K562 (cell line): Measurements from ENCODE around the gene SLC1A7. TPM values are rescaled to one million over a fixed set of nuclear protein-coding genes. Genes with fewer than 3 reads are reported as not detected.

ENCODE experiments used
- ATAC-seq: fragments of 200-7000 bp; cut with Tn5 transposase; 3 replicates; pipeline ENCODE4 v1.9.1; 2020; ENCODE audit warnings: moderate library complexity
- BruUV-seq: library from RNA; stranded (reverse); fragments of 400-500 nt; replicated peaks from 2 replicates; lab custom pipeline; 2021; lab: Mats Ljungman, UMichigan
- CTCF ChIA-PET: fragments of 300-600 bp; formaldehyde crosslinking; extraction: SDS; loops from one replicate; lab custom pipeline; 2021; ENCODE audit warnings: low intra/inter-chr PET ratio; lab: Yijun Ruan, JAX
- POLR2A ChIA-PET: fragments of 300-600, 350-650 bp; sonication (Branson Sonifier 250); formaldehyde crosslinking; extraction: SDS; loops from one replicate; lab custom pipeline; 2021; ENCODE audit warnings: antibody characterized with exemption, inconsistent platforms; lab: Yijun Ruan, JAX
- DNase-seq, 4 experiments: peaks; one replicate each; pipeline versions ENCODE4 v3.0.0 to v3.0.0-alpha.2; 2011 to 2018; ENCODE audit warnings: low spot score in 3 of 4, mixed read lengths in 3 of 4; ENCODE audit errors: extremely low read depth in 1 of 4
- FAIRE-seq: peaks from 2 replicates; lab custom pipeline; 2011; peaks lifted over from hg19 to GRCh38; lab: Jason Lieb, UNC
- H2AFZ ChIP-seq: 2 replicates; pipeline ENCODE4 v1.6.0; 2011; ENCODE audit warnings: low read depth, low read length, control low read depth, inconsistent platforms
- H3K27ac ChIP-seq: fragments of 200-600 bp; 3 replicates; pipeline ENCODE4 v1.8.0; 2011; ENCODE audit warnings: low read depth, mild to moderate bottlenecking, control low read depth, inconsistent platforms, low read length, moderate library complexity, mixed read lengths; ENCODE audit errors: extremely low read depth
- H3K27me3 ChIP-seq, 2 experiments: fragments of 300-600 bp in 1 of 2; 2 replicates in 1 of 2; 3 replicates in 1 of 2; pipeline versions ENCODE4 v1.6.0 to v1.8.0; 2011; ENCODE audit warnings: inconsistent platforms in 2 of 2, low read length in 2 of 2, mild to moderate bottlenecking in 1 of 2, mixed read lengths in 1 of 2, moderate library complexity in 1 of 2; ENCODE audit not compliant: control insufficient read depth in 2 of 2, insufficient read depth in 2 of 2
- H3K36me3 ChIP-seq: fragments of 300-600 bp; 3 replicates; pipeline ENCODE4 v1.8.0; 2011; ENCODE audit warnings: mild to moderate bottlenecking, low read length, inconsistent platforms; ENCODE audit not compliant: control insufficient read depth, insufficient read depth
- H3K4me1 ChIP-seq, 2 experiments: fragments of 200-600 bp in 1 of 2; replicated peaks in 1 of 2; 2 replicates in 1 of 2; 3 replicates in 1 of 2; pipeline versions ENCODE4 v1.5.1 to v1.8.0; 2011; ENCODE audit warnings: inconsistent platforms in 2 of 2, low read length in 2 of 2, mild to moderate bottlenecking in 1 of 2, mixed read lengths in 1 of 2, moderate library complexity in 1 of 2; ENCODE audit not compliant: control insufficient read depth in 2 of 2, insufficient read depth in 2 of 2
- H3K4me2 ChIP-seq: 2 replicates; pipeline ENCODE4 v1.6.1; 2011; ENCODE audit warnings: low read length, control low read depth, inconsistent platforms, mixed read lengths; ENCODE audit not compliant: insufficient read depth
- H3K4me3 ChIP-seq: fragments of 200-600 bp; sonication (generic), shearing (Covaris generic); 2 replicates; pipeline ENCODE4 v1.5.1; 2016; ENCODE audit warnings: control low read depth, inconsistent platforms
- H3K79me2 ChIP-seq: fragments of 200-600 bp; 3 replicates; pipeline ENCODE4 v1.8.0; 2011; ENCODE audit warnings: low read length, inconsistent platforms; ENCODE audit not compliant: control insufficient read depth, insufficient read depth
- H3K9ac ChIP-seq, 2 experiments: 2 replicates each; pipeline versions ENCODE4 v1.6.0 to v1.6.1; 2011; ENCODE audit warnings: low read depth in 2 of 2, low read length in 2 of 2, control low read depth in 1 of 2, inconsistent platforms in 1 of 2, mild to moderate bottlenecking in 1 of 2, mixed read lengths in 1 of 2; ENCODE audit not compliant: insufficient read depth in 1 of 2
- H3K9me1 ChIP-seq: one replicate; pipeline ENCODE4 v1.6.0; 2011; ENCODE audit warnings: inconsistent platforms, mild to moderate bottlenecking, low read length, moderate library complexity; ENCODE audit not compliant: control insufficient read depth, insufficient read depth
- H3K9me3 ChIP-seq: replicated peaks from 2 replicates; pipeline ENCODE4 v1.5.1; 2011; ENCODE audit warnings: low read depth, low read length, inconsistent platforms; ENCODE audit not compliant: control insufficient read depth, insufficient read depth
- H4K20me1 ChIP-seq: replicated peaks from 2 replicates; pipeline ENCODE4 v1.6.1; 2011; ENCODE audit warnings: low read length, inconsistent platforms, mixed read lengths; ENCODE audit not compliant: control insufficient read depth, insufficient read depth
- CTBP1 ChIP-seq: fragments of 450-650 bp; IDR thresholded peaks from 2 replicates; pipeline ENCODE4 v1.6.1; 2016; ENCODE audit warnings: borderline replicate concordance
- DMBX1 ChIP-seq: fragments of 250-450 bp; sonication (Bioruptor Pico); IDR thresholded peaks from 2 replicates; pipeline ENCODE4 v1.8.0; 2022; ENCODE audit warnings: inconsistent platforms, mild to moderate bottlenecking, moderate library complexity, borderline replicate concordance
- DPF2 ChIP-seq: fragments of 450-650 bp; IDR thresholded peaks from 2 replicates; pipeline ENCODE4 v1.6.1; 2016
- E2F1 ChIP-seq: sonication (generic); formaldehyde crosslinking; IDR thresholded peaks from 2 replicates; pipeline ENCODE4 v1.8.1; 2023; ENCODE audit warnings: mild to moderate bottlenecking, missing genetic modification reagents, moderate library complexity
- EP300 ChIP-seq: IDR thresholded peaks from 2 replicates; pipeline ENCODE4 v1.6.1; 2012; ENCODE audit warnings: low read length, improper control_type of control experiment
- ESRRA ChIP-seq: fragments of 450-650 bp; IDR thresholded peaks from 2 replicates; pipeline ENCODE4 v1.6.1; 2014; ENCODE audit warnings: low read depth, mild to moderate bottlenecking, moderate library complexity, borderline replicate concordance
- GABPA ChIP-seq: fragments of 200-800 bp; sonication (Bioruptor generic); conservative IDR thresholded peaks from 2 replicates; pipeline ENCODE4 v1.6.1; 2016; ENCODE audit warnings: low read depth, missing genetic modification characterization, missing compliant biosample characterization
- HDAC2 ChIP-seq: fragments of 450-650 bp; IDR thresholded peaks from 2 replicates; pipeline ENCODE4 v1.6.1; 2016; ENCODE audit warnings: mild to moderate bottlenecking
- KDM1A ChIP-seq, 2 experiments: fragments of 450-650 bp; IDR thresholded peaks; 2 replicates each; pipeline ENCODE4 v1.6.1; 2016; ENCODE audit warnings: mild to moderate bottlenecking in 2 of 2
- LEF1 ChIP-seq: fragments of 450-650 bp; IDR thresholded peaks from 2 replicates; pipeline ENCODE4 v1.6.1; 2016; ENCODE audit warnings: mild to moderate bottlenecking
- MAFF ChIP-seq: IDR thresholded peaks from 2 replicates; pipeline ENCODE4 v1.6.1; 2012; ENCODE audit warnings: low read length, improper control_type of control experiment
- MAFG ChIP-seq: fragments of 450-650 bp; conservative IDR thresholded peaks from 2 replicates; pipeline ENCODE4 v1.6.1; 2016; ENCODE audit warnings: missing genetic modification characterization, missing compliant biosample characterization
- SOX6 ChIP-seq: fragments of 450-650 bp; IDR thresholded peaks from 2 replicates; pipeline ENCODE4 v1.6.1; 2014; ENCODE audit warnings: mild to moderate bottlenecking
- ZNF316 ChIP-seq: fragments of 450-650 bp; IDR thresholded peaks from 2 replicates; pipeline ENCODE4 v1.6.1; 2016
- whole genome bisulfite sequencing: fragments of 100-300 bp; shearing (Covaris generic); methylation state at CpG from one replicate; pipeline ENCODE4 v1.1.6; 2016; ENCODE audit warnings: low coverage, mixed read lengths; ENCODE audit not compliant: insufficient coverage; ENCODE audit errors: missing lambda C conversion rate; 5-methylcytosine and 5-hydroxymethylcytosine counted together
- in situ Hi-C: fragments of 300-500 bp; cut with MboI; formaldehyde crosslinking; loops from 4 replicates; pipeline ENCODE4 v1.15.0; 2018; ENCODE audit warnings: inconsistent platforms, mixed read lengths
- intact Hi-C: fragments of 100-400 bp; cut with micrococcal nuclease; formaldehyde crosslinking; loops from 2 replicates; pipeline ENCODE4 v1.14.2; 2022
- polyA plus RNA-seq, 8 experiments: library from polyadenylated mRNA; depleted of rRNA in 4 of 8; stranded (reverse) in 5 of 8; unstranded in 3 of 8; fragments of >200 nt; fragmentation: Nextera tagmentation in 2 of 8; fragmentation: Illumina TruSeq in 1 of 8; extraction: Ambion mirVana in 2 of 8; extraction: Trizol in 1 of 8; gene quantifications; 2 replicates each; pipeline versions ENCODE4 v1.2.1 to v1.2.3, GENCODE V29; 2011 to 2014; ENCODE audit warnings: inconsistent platforms in 1 of 8, missing spikeins in 1 of 8
- total RNA-seq, 7 experiments: library from RNA; depleted of rRNA in 6 of 7; stranded (reverse); fragments of >200 nt in 6 of 7; fragmentation: Illumina TruSeq in 2 of 7; extraction: Trizol in 2 of 7; gene quantifications; 2 replicates each; pipeline versions ENCODE4 v1.2.1 to v1.2.3, GENCODE V29; 2011 to 2021; ENCODE audit warnings: low replicate concordance in 1 of 7
- TF ChIP-seq, protein P1 (sequence below): fragments of 450-650 bp; IDR thresholded peaks from 2 replicates; pipeline ENCODE4 v1.6.1; 2017; ENCODE audit warnings: antibody characterized with exemption, mild to moderate bottlenecking
- TF ChIP-seq, protein P2 (sequence below): sonication (generic); formaldehyde crosslinking; IDR thresholded peaks from 2 replicates; pipeline ENCODE4 v1.5.0; 2020; ENCODE audit warnings: missing genetic modification reagents

SLC1A7 gene
- total and polyA plus RNA-seq, 9 of the 15 experiments (the other 6 are each of a cell fraction or from before 2014, with no cell fraction given): 0.07 TPM; not detected in 8

GRCh38 chr1:53047737-53048736, 94.4 kb downstream of the SLC1A7 start:
- peak overlapping the region; percentile 42; the same call in 2 of the 3 replicates for H3K27ac ChIP-seq
- FAIRE-seq (peak; percentile 73), DNase-seq (peak in 2 of 4 experiments; percentile 64 to 74), ATAC-seq (peak; percentile 84)
- 36% methylated on average over 5 of the region's 5 CpGs for WGBS
- peak overlapping the region; percentile 29 for H3K4me2 ChIP-seq
- in situ Hi-C loops: no loop called here
- H3K9me1 ChIP-seq: peaks cover 3% of the 10 kb centered on the region
- H3K36me3 ChIP-seq: peaks cover 30% of the 10 kb centered on the region; the same call in 2 of the 3 replicates
- no peaks in the 10 kb centered on the region for H3K9me3 ChIP-seq
- H3K27me3 ChIP-seq: no peaks in the 10 kb centered on the region
- no TSS peak for BruUV-seq
- intact Hi-C loops: no loop called here
- H4K20me1 ChIP-seq: no peaks in the 10 kb centered on the region
- H3K9ac ChIP-seq: peak overlapping the region in 1 of 2 experiments; percentile 46; a peak in 1 of 4 replicates
- no peak overlapping the region for H3K4me3 ChIP-seq
- peaks cover 10 to 32% of the 10 kb centered on the region in 2 experiments for H3K4me1 ChIP-seq
- POLR2A ChIA-PET: interaction anchor here (0.6 to 2.2 kb wide), 10 partner anchors 11 to 139 kb away, joined by 3 to 12 read pairs (median 3); no protein-coding TSS in a partner anchor
- CTCF ChIA-PET: no interaction called here
- peak overlapping the region; percentile 11; the same call in 1 of the 2 replicates for H2AFZ ChIP-seq
- no peaks in the 10 kb centered on the region for H3K79me2 ChIP-seq
- TF ChIP-seq, protein P1, sequence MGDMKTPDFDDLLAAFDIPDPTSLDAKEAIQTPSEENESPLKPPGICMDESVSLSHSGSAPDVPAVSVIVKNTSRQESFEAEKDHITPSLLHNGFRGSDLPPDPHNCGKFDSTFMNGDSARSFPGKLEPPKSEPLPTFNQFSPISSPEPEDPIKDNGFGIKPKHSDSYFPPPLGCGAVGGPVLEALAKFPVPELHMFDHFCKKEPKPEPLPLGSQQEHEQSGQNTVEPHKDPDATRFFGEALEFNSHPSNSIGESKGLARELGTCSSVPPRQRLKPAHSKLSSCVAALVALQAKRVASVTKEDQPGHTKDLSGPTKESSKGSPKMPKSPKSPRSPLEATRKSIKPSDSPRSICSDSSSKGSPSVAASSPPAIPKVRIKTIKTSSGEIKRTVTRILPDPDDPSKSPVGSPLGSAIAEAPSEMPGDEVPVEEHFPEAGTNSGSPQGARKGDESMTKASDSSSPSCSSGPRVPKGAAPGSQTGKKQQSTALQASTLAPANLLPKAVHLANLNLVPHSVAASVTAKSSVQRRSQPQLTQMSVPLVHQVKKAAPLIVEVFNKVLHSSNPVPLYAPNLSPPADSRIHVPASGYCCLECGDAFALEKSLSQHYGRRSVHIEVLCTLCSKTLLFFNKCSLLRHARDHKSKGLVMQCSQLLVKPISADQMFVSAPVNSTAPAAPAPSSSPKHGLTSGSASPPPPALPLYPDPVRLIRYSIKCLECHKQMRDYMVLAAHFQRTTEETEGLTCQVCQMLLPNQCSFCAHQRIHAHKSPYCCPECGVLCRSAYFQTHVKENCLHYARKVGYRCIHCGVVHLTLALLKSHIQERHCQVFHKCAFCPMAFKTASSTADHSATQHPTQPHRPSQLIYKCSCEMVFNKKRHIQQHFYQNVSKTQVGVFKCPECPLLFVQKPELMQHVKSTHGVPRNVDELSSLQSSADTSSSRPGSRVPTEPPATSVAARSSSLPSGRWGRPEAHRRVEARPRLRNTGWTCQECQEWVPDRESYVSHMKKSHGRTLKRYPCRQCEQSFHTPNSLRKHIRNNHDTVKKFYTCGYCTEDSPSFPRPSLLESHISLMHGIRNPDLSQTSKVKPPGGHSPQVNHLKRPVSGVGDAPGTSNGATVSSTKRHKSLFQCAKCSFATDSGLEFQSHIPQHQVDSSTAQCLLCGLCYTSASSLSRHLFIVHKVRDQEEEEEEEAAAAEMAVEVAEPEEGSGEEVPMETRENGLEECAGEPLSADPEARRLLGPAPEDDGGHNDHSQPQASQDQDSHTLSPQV: 0 out of 2 replicates have a peak, but pooled peaks have one; percentile 11
- peak; percentile 49; the same call in 1 of the 2 replicates for TF ChIP-seq MAFF
- TF ChIP-seq LEF1: 0 out of 2 replicates have a peak, but pooled peaks have one; percentile 23
- peak; percentile 25; the same call in 1 of the 2 replicates for TF ChIP-seq GABPA (tag)
- 0 out of 2 replicates have a peak, but pooled peaks have one; percentile 29 for TF ChIP-seq HDAC2
- peak; percentile 71 for TF ChIP-seq CTBP1
- TF ChIP-seq DPF2: peak; percentile 83
- TF ChIP-seq, protein P2, sequence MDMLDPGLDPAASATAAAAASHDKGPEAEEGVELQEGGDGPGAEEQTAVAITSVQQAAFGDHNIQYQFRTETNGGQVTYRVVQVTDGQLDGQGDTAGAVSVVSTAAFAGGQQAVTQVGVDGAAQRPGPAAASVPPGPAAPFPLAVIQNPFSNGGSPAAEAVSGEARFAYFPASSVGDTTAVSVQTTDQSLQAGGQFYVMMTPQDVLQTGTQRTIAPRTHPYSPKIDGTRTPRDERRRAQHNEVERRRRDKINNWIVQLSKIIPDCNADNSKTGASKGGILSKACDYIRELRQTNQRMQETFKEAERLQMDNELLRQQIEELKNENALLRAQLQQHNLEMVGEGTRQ (CRISPR knock-in tag): no peak
- TF ChIP-seq EP300: peak; percentile 38; the same call in 1 of the 2 replicates
- 0 out of 2 replicates have a peak, but pooled peaks have one; percentile 49 for TF ChIP-seq DMBX1 (CRISPR knock-in tag)
- peak; percentile 75 for TF ChIP-seq MAFG (tag)
- TF ChIP-seq ESRRA: no peak
- TF ChIP-seq E2F1 (CRISPR knock-in tag): no peak
- TF ChIP-seq KDM1A (IDR thresholded peaks at IDR 0.05): peak; percentile 25 to 54; a peak in 3 of 4 replicates
- TF ChIP-seq SOX6: peak; percentile 87
- TF ChIP-seq ZNF316: peak; percentile 93
